Smooth muscle cell of trachea (primary cell): ENCODE data around the gene CDH7. TPM values are rescaled to one million over a fixed set of nuclear protein-coding genes. Genes with fewer than 3 reads are reported as not detected.

ENCODE experiments used
- total RNA-seq: library from RNA; depleted of rRNA; stranded (reverse); fragments of >200 nt; gene quantifications from 2 replicates; pipeline ENCODE4 v1.2.1, GENCODE V29; 2014

Gene CDH7
- total RNA-seq = not detected in 2 replicates

GRCh38 chr18:65750389-65751154 lies at the start of gene CDH7:
CDH7 (plus strand) TSS chr18:65751012; CDS start chr18:65762843, 11,831 bp downstream.

